NCI-H1417 (cell line): ENCODE results near the gene JOSD2.
"Not testable (repeated sequence)": the region's sequence is repeated elsewhere in the genome, so short reads cannot be mapped to it uniquely, and the experiment has no call there.

ENCODE experiments used
- DNase-seq, 3 experiments: peaks; one replicate each; lab custom pipeline; 2025; lab: John Stamatoyannopoulos, UW

The JOSD2 gene

DNA sequence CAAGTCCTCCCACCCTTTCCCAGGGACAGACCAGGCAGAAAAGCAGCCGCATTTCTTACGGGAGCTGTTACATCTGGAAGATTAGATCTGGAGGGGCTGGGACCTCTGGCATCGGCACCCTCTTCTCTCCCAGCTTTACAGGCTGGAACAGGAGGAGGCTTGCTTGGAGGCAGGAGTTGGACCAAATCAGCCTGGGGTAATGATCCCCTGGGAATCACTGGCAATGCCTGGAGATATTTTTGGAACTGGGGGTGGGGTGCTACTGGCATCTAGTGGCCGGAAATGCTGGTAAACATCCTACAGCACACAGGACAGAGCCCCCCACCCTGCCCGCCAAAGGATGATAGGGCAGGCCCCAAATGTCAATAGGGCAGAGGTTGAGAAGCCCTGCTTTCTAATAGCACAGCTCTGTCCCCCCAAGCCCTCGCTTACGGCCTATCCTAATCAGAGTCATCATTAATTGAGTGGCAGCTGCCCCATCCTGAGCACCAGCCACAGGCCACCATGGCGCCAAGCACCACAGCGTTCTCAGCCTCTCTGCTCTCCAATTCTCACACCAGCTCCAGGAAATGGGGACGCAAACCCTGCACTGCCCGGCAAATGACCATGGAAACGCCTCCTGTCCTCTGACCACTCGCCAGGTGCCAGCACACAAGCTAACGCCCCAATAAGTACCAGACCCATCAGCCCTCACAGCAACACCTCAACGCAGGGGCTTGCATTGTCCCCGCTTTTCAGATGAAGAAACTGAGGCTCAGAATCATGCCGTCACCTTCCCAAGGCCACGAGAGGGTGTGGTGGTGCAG, 36.6 kb upstream of the JOSD2 start:
- DNase-seq = peak in 1 of 3 experiments; percentile 4

DNA sequence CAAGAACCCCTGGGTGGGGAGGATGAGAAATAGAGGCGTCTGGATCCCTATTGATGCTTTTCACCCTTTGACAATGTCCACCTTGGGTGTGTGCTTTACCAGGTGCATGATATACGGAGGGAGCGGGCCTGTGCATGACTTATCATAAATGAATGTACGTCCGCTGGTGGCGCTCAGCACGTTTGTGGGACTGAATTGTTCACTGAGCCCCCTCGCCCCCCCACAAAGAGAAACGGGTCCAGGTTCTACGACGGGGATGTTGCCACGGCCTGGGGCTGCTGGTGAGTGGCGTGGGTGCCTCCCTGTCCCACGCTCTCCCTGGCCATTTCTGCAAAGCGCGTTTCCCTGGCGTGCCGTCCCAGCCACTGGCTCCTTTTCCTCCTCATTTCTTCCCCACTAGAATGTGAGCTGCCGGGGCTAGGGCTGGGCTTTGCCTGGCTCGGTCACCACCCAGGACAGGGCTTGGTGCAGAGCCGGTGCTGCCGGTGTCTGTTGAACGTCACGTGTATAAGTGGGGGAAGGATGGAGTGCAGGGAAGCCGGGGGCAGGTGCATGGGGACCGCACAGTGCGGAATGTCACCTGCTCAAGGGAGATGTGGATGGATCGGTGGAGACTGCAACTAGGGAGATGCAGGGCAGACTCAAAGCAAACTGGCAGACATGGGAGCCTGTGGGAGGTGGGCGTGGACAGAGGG, 35.7 kb upstream of the JOSD2 start:
- no peak for DNase-seq

DNA sequence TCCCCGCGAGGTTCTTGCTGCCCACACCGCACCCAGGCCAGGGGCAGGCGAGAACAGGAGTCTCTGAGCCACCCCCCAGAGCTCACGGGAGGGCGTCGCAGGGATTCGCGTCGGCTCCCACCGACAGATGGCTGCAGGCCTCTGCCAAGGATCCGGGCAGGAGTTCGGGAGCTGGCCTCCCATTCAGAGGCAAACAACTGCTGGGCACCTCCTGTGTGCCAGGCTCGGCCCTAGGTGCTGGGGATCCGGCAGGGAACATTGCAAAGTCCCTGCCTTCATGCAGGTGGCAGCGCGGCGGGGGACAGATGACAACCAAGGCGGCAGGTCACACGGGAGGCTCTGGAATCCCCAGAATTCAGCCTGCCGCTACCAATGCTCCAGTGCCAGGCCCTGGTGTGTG, 32.0 kb upstream of the JOSD2 start:
- DNase-seq = no peak

DNA sequence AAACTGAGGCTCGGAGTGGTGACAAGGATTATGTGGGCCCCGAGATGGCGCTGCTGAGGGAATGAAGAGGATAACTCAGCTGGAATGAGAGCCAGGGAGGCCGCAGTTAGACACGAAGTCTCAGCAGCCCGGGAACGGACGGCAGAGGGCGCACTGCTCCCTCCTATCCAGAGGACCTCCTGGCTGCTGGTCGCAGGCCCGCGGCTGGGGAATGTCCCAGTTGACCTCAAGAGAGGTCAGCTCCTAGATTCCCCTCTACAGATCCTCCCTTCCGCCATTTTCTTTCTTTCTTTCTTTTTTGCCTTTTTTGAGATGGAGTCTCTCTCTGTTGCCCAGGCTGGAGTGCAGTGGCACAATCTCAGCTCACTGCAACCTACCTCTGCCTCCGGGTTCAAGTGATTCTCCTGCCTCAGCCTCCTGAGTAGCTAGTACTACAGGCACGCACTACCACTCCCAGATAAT, 26.8 kb upstream of the JOSD2 start:
- DNase-seq = peak; percentile 36 to 68 (median 56)

DNA sequence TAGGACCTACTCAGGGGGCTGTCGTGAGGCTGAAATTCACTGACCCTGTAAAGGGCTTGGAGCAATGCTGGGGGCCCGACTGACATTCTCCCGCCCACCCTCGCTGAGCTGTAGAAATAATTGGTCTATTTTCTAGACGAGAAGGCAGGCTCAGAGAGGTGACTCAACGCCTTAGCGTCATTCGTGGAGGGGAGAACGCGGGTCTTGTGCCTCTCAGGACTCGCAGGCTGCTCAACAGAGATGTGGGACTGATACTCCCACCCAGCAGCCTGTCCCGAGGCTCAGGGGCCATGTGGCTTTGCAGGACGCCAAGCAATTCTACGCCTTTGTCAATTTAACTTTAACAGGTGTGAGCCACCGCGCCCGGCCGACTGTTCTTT, 26.3 kb upstream of the JOSD2 start:
- no peak for DNase-seq

DNA sequence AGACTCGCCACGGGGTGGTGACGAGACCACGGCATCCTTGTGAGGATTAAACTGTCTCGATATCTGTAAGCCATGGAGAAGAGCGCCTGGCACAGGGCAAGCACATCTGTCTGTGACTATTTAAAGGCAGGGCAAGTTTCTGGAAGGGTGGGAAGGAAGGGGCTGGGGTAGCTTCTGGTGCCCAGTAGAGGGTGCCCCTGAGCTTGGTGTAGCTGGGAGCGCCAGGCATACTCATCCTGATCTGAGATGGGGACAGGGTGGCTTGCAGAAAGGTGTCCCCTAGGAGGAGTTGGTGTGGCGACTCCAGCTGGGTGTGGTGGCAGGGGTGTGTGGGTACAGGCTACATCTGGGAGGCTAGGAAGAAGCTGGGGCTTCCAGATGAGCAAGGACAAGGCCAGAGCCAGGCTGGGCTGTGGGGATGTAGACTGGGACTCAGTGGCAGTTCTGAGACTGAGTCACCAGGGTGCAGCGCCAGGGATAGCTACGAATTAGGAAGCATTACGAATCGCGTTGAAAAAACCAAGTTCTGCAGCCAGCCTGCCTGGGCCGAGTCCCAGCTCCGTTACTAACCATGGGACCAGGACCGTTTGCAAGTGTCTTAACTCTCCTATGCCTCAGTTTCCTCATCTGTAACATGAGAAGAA, 25.8 kb upstream of the JOSD2 start:
- DNase-seq = no peak

DNA sequence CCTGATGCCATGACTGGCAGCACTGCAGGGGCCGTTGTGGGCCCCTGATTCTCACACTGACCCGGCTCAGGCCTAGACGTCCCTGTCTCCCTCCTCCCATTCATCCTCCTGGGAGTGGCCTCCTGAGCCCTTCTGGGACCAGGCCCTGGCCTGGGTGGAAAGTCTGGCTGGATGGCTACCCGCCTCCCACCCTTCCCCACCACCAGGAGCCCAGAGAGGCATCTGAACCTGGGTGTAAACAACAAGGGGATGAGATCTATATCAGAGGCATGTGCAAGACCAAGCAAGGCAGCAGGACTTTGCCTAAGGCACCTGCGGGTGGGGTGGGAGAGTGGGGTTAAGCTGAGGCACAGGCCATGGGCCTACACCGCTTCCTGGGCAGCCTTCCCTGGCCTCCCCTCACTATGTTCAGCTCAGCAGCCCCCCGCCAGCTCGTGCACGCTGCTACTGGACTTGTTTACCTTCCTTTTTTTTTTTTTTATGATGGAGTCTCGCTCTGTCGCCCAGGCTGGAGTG, 24.7 kb upstream of the JOSD2 start:
- DNase-seq = no peak

DNA sequence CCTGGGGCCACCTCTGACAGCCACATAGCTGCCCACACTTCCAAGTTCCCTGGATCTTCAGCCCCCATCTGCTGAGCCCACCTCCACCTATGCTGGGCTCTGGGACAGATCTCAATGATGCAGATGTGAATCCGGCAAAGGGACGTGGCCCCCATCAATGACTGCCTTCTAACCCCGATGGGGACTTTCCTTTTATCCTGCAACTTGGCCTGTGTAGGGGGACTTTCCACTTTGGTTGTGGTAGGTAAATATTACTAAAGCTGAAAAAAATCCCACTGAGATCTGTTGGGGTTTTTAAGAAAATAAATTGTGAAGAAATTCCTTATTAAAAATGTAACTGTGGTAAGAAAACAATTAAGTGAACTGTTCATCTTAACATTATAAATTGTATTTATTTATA, 23.5 kb upstream of the JOSD2 start:
- DNase-seq = no peak

DNA sequence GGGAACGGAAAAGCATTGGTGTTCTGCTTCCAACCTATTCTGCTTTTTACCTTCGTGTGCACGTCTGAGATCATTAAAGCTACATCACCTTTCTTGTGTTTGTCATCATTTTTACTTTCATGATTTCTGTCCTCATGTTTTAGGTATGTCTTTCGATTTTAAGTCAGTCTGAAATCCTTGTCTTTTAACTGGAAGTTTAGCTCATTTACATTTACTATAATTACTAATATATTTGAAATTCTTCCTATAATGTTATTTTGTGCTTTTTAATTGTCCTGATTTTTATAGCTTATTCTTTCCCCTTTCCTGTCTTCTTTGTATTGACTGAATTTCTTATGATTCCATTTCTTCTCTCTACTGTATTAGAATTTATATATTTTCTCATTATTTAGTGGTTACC, 22.0 kb upstream of the JOSD2 start:
- no peak for DNase-seq

DNA sequence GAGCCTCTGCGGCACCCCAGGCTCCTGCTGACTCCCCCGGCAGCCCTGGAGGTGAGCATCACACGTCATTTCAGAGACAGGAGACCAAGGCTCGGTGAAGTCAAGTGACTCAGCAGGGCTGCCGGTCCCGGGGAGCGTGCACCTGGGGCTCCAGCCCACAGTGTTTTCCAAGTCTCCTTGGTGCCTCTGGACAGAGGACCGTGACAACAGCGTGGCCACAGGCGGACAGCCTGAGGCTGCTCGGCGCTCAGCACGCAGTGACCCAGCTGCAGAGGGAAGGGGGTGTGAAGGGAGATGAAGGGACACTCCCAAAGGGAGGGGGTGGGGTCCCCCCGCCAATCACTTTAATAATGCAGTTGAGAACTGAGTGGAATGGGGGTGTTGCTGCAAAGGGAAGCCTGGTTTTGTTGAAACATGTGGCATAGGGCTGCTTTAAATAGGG, 20.2 kb upstream of the JOSD2 start:
- peak in 2 of 3 experiments; percentile 13 to 55 for DNase-seq

DNA sequence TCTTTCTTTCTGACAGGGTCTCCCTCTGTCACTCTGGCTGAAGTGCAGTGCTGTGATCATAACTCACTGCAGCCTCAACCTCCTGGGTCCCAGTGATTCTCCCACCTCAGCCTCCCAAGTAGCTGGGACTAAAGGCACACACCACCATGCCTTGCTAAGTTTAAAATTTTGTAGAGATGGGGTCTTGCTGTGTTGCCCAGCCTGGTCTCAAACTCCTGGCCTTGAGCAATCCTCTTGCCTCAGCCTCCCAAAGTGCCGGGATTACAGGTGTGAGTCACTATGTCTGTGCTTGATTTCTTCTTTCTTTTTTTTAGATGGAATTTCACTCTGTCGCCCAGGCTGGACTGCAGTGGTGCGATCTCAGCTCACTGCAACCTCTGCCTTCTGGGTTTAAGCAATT, 17.1 kb upstream of the JOSD2 start:
- DNase-seq = not testable (repeated sequence)

DNA sequence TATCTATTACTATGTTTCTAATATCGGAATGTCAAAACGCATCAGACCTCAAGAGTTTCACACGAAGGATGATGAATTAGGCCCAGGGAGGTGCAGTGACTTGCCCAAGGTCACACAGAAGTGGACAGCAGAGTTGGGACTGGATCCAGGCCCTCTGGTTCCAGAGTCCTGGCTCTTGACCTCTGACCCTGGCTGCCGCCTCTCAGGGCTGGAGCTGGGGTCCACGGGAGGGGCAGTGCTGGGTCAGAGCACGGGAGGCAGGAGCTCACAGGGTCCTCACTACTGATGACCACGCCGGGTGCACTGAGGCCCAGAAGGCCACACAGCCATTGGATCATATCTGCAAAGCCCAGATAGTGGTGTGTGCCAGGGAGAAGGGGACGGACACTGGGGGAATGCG, 11.9 kb upstream of the JOSD2 start:
- no peak for DNase-seq

DNA sequence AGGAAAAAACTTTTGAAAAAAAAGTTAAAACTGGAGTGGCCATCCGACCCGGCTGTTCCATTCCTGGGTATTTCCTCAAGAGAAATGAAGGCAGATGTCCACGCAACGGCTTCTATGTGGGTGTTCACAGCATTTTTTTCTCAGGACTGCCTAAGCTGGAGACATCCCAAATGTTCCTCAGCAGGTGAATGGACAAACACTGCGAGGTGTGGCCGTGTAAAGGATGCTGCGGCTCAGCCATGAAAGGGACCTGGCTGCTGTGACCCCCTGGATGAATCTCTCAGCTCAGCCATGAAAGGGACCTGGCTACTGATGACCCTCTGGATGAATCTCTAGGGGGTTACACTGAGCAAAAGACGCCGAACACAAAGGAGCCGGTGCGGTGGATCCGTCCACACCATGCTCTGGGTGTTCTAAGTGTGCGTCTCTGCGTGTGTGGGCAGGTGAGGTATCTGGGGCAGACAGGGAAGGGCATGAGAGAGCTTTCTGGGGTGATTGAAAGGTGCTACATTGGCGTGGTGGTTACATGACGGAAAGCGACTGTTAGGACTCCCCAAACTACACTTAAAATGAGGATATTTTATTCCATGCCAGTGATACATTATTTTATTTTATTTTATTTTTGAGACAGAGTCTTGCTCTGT, 10.0 kb upstream of the JOSD2 start:
- DNase-seq = no peak

DNA sequence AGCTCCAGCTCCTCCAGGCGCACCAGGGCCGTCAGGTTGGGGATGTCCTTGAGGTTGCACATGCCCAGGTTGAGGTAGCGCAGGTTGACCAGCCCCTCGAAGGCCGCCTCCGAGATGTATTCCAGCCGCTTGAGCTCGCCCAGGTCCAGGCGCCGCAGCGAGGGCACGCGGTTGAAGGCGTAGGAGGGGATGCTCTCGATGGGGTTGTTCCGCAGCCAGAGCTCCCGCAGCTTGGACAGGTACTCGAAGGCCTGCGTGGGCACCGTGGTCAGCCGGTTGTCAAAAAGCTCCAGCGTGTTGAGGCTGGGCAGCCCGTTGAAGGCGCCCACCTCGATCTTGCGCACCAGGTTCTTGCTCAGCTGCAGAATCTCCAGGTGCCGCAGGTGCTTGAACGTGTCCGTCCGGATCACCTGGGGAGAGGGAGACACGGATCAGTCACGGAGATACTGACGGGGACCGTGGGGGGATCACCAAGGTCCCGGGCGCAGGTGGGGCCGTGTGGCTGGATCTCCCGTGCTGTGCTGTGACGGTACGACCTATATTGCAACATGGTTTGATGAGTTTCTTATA, 8.1 kb upstream of the JOSD2 start:
- DNase-seq = no peak

DNA sequence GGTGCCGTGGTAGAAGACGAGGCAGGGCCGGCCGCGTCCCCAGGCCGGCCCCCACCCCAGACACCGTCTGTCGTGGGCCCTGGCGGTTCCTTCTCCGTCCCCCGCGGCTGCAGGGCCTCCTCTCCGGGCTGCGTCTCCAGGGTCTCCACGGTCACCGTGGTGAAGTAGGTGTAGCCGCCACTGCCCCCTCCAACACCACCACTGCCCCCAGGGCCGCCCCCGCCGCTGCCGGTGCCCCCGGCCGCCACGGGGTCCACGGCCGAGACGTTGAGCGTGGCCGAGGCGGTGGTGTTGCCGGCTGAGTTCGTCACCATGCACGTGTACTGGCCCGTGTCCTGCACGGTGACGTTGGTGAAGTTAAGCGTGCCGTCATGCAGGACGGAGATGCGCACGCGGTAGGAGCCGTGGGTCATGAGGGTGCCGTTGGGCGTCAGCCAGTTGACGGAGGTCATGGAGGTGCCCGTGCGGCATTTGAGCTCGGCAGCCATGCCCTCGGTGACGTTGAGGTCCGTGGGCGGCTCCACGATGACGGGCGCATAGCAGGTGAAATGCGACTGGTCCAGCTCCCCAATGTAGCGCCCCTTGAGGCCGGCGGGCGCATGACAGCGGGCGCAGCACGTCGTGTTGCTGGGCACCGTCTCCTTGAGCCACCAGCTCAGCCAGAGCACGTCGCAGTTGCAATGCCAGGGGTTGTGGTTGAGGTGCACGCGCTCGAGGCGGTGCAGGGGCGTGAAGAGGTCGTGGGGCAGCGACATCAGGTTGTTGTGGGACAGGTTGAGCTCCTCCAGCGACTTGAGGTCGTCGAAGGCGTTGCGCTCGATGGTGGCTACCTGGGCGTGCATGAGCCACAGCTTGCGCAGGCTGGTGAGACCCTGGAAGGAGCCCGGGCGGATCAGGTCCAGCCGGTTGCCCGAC, 7.4 kb upstream of the JOSD2 start:
- DNase-seq = no peak

DNA sequence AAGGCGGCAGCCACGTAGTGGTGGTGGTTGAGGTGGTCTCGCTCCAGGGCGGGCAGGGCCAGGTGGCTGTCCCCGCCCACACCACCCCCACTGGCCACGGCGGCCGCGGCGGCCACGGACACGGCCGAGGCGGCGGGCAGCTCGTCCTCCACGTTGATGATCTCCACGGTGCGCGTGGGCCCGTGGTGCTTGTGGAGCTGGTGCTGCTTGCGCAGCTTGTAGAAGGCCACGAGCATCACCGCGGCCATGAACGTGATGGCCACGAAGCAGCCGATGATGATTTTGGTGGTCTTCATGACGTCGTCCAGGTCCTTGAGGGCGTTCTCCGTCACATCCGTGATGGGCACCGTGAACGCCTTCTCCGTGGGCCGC, 6.7 kb upstream of the JOSD2 start:
- DNase-seq = no peak

DNA sequence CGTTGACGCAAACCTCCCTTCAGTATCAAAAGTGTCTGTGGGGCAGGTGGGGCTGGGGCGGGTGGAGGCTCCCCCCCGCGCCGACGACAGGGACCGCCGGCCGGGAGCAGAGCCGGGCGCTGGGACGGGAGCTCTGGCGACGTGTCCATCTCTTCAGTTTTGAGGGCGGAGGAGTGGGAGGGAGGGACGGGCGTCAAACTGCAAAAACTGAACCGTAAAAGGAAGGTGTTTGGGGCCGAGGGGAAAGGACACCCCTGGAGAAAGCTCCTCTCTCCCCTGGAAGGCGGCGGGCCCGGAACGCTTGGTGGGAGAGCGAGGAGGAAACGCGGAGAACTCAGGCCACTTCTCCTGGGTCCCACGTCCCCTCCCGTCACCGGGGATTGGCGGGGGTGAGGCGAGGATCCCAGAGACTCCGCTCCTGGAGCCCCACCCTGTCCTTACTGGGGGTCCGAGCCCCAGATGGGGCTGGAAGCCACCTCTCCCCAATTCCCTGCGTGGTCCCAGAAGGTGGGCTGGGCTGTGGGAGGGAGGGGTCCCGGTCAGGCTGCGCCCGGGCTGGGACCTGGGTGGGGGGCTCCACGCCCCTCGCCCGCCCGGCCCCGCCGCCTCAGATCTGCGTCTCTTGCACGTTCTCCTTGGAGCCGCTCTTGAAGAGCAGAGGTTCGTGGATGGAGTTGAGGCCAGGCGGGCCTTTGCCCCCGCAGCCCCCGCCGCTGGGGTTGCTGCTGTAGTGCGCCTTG, 6.1 kb upstream of the JOSD2 start:
- DNase-seq = no peak

DNA sequence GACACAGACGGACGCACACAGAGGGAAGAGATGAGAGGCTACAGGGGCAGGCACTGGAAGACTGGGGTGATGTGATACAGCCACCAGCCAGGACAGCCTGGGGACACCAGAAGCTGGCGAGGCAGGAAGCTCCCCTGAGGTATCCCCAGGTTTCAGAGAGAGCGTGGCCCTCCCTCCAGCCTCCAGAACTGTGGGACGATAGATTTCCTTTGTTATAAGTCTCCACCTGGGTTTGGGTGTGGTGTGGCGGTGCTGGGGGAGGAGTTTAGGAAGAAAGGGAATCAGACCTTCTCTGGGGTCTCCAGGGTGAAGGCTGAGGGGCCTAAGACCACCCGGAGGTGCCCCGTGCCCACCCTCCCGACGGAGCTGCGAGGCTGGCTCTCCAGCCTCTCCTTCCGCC, 5.5 kb upstream of the JOSD2 start:
- no peak for DNase-seq

DNA sequence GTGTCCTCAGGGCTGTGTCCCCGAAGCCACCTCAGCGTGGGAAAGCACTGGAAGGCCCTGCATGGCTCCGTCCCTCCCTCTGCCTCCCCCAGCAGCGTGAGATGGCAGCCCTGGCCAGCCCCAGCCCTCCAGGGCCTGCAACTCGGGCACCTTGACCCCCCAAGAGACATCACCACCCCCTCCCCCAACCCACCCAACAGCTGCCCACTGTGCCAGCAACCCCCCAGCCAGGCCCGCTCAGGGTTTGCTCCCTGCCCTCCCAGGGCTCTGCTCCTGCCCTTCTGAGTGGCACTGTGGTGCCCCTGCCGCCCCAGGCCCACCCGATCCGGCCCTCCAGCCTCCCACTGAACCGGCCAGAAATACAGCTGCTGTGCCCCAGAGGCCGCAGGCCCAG, 4.2 kb upstream of the JOSD2 start:
- DNase-seq = no peak
